CD4-positive, alpha-beta T cell treated with Interleukin-6 at 100 ng/mL for 8 hours (primary cell): ENCODE results near the gene TMUB1.

ENCODE experiments used
- DNase-seq: peaks from one replicate; pipeline ENCODE4 v3.0.0-alpha.2; 2020; ENCODE audit warnings: mixed read lengths, low spot score

Gene TMUB1

GRCh38 chr7:151085329-151085690, 2.0 kb upstream of the TMUB1 start:
- no peak for DNase-seq

- no peak for DNase-seq
Measured at GRCh38 chr7:151083824-151084160, 499 bp upstream of the TMUB1 start.

- no peak for DNase-seq
Measured at GRCh38 chr7:151082141-151083070, 887 bp downstream of the TMUB1 start.

GRCh38 chr7:151081170-151082101, 1.9 kb downstream of the TMUB1 start:
- DNase-seq, result no peak

GRCh38 chr7:151080522-151081169, 2.6 kb downstream of the TMUB1 start, which contains the start of gene FASTK:
Gene FASTK, minus strand, starts transcription at chr7:151080809. Its CDS starts 43 bp downstream, at chr7:151080766.
- peak; percentile 87 for DNase-seq

GRCh38 chr7:151080067-151080521, 3.2 kb downstream of the TMUB1 start:
- DNase-seq, result no peak

GRCh38 chr7:151079199-151079910, 3.9 kb downstream of the TMUB1 start:
- no peak for DNase-seq

GRCh38 chr7:151078233-151079040, 4.9 kb downstream of the TMUB1 start:
- DNase-seq, result no peak

- DNase-seq, result no peak
Measured at GRCh38 chr7:151077705-151078232, 5.5 kb downstream of the TMUB1 start.

GRCh38 chr7:151076863-151077704, 6.2 kb downstream of the TMUB1 start:
- no peak for DNase-seq

- DNase-seq, result no peak
Measured at GRCh38 chr7:151075978-151076426, 7.3 kb downstream of the TMUB1 start.

GRCh38 chr7:151075662-151075971, 7.7 kb downstream of the TMUB1 start:
- DNase-seq, result no peak

- no peak for DNase-seq
Measured at GRCh38 chr7:151074817-151075661, 8.3 kb downstream of the TMUB1 start.

- DNase-seq, result no peak
Measured at GRCh38 chr7:151073990-151074389, 9.3 kb downstream of the TMUB1 start.

- DNase-seq, result no peak
Measured at GRCh38 chr7:151071032-151071866, 12.0 kb downstream of the TMUB1 start.

- DNase-seq, result no peak
Measured at GRCh38 chr7:151070574-151070960, 12.7 kb downstream of the TMUB1 start.

- DNase-seq, result no peak
Measured at GRCh38 chr7:151069841-151070573, 13.3 kb downstream of the TMUB1 start.
